Measurements from ENCODE around the gene GGCX.
A peak's percentile ranks its signal among the peaks of the same experiment; 100 is the strongest.

Gene GGCX

GRCh38 chr2:85505551-85506238, 55.6 kb downstream of the GGCX start:
- DNase-seq = no peak

- DNase-seq = peak; percentile 66
These were observed 56.5 kb downstream of the GGCX start for GRCh38 chr2:85504778-85505261.

DNA sequence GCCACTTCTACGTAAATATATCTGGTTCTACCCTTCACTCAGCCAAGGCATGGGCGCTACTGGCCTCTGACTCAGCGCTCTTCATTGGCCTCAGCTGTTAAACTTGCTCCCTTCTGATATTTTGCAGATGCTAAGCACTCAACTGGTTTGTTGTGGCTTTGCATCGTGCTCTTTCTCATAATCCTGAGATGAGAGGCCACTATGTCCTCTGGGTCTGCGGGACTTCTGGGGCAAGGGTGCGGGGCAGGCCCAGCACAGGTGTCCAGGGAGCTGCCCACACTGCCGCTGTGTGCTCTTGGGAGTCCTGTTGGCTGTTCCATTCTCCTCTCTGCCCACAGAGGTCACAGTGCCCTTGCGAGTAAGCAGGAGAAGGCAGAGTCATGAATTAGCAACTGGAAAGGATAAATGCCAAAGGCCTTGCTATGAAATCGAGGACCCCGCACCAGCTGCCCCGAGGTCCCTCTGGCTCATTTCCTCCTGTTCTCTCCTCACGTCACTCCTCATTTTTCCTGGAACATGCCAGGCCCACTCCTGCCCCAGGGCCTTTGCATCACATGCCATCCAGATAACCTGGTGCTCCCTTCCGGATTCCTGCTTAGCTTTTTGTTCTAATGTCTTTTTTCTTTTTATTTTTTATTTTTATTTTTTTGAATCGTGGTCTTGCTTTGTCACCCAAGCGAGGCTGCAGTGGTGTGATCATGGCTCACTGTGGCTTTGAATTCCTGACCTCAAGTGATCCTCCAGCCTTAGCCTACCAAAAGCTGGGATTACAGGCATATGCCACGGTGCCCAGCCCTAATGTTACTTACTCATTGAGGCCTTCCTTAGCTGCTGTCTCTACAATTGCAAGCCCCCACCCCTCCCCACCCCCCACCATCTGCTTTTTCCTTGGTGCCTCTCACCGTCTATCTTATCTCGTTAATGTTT, 57.2 kb downstream of the GGCX start:
- no peak for DNase-seq

GRCh38 chr2:85503168-85503850, 58.0 kb downstream of the GGCX start:
- no peak for DNase-seq

GRCh38 chr2:85502720-85503119, 58.6 kb downstream of the GGCX start:
- no peak for DNase-seq

DNA sequence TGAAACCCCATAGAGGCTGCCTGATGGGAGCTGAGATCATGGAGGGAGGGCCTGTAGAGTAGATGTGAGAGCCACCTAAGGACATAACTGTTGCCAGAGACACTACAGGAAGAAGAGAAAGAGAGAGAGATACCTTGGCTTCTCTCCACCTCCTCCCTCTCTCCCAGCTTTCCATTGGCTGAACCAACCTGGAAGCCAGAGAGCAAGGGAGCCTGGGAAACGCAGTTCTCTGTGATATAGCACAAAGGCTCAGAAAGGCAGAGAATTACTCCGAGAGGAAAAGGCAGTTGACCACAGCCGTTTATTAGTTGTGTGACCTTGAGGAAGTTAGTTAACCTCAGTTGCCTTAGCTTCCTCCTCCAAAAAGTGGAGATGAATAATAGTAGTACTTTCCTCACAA, 60.0 kb downstream of the GGCX start:
- no peak for DNase-seq

DNA sequence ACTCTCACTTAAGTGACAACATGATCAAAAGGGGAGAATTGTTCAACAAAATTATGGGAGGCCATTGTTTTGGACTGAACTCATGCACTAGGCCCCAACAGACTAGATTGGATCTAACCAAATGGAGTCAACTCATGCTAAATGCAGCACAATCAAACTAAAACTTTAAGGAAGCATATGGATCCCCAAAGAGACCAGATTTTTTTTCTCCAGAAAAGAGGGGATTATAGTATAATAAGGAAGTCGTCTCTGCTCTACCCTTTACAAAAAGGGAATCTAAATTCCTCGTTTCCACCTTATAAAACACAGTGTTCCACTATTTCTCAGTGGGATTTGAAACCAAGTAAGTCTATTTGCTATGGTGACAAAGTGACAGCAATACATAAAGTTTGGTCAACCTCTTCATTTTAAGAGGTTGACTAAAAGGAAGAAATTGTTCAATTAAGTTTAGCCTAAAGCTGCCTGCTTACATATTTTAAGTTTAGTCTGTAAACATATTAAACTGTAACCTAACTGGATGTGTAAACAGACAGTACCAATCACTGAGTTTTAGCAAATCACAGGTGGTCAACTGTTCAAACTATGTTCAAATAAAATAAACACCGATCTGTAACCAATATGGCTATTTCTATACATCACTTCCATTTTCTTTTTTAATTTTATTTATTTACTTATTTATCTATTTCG, 63.2 kb downstream of the GGCX start:
- no peak for DNase-seq

DNA sequence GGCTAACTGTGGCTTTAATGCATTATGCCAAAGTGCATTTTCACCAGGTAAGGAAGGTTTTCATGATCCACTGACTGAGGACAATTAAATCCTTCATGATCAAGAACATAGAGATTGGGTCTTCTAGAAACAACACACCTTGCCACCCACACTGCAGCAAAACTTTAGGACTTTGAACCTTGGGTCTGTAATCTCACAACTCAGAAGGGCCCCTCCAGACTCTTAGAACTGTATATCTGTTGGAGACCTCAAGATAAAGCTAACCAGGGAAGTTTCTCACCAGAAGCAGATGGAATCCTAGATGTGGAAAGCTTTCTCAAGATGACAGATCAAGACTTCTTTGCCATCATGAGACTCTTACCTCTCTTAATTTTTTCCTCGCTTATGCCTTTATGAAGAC, 64.9 kb downstream of the GGCX start:
- no peak for DNase-seq

Measured in NCI-H524 treated with DMSO at 0.1 percent for 48 hours (cell line).